ENCODE results near the gene EIF4B. TPM values are rescaled to one million over a fixed set of nuclear protein-coding genes. Genes with fewer than 3 reads are reported as not detected.
"Not testable (repeated sequence)": the region's sequence is repeated elsewhere in the genome, so short reads cannot be mapped to it uniquely, and the experiment has no call there.

Gene EIF4B
- total and polyA plus RNA-seq, 4 donors: 81.9 to 684 (median 220) TPM

GRCh38 chr12:53025250-53025649 is 19.0 kb downstream of the EIF4B start:
- ATAC-seq (ENCODE audit: insufficient read depth, low FRiP score): no peak
- WGBS, 2 donors: 85 to 86% methylated on average over 3 of the region's 3 CpGs
- H3K4me3 ChIP-seq: no peak overlapping the region
- H3K9ac ChIP-seq (ENCODE audit: insufficient read depth in 1 of 2, low read length in 2 of 2): no peak overlapping the region
- H3K27ac ChIP-seq (ENCODE audit: low read depth in 1 of 2, low read length in 1 of 2): no peak overlapping the region
- no peak for TF ChIP-seq CTCF (IDR thresholded peaks at IDR 0.05; ENCODE audit: control extremely low read depth, extremely low read depth)
- H3K9me3 ChIP-seq (ENCODE audit: control insufficient read depth in 4 of 4, insufficient read depth in 3 of 4, low read length in 3 of 4): no peaks in the 10 kb centered on the region
- H3K36me3 ChIP-seq (ENCODE audit: control insufficient read depth in 4 of 4, insufficient read depth in 4 of 4, low read length in 4 of 4): peaks cover 38 to 51% (median 41%) of the 10 kb centered on the region in 4 donors
- H3K4me1 ChIP-seq (ENCODE audit: control insufficient read depth in 5 of 5, insufficient read depth in 5 of 5, low read length in 5 of 5): no peaks in the 10 kb centered on the region
- no peaks in the 10 kb centered on the region for H3K27me3 ChIP-seq (ENCODE audit: control insufficient read depth in 3 of 3, insufficient read depth in 3 of 3, low read length in 2 of 3)
- DNase-seq: no peak

- not testable (repeated sequence) for H3K9me3 ChIP-seq (ENCODE audit: control insufficient read depth in 4 of 4, insufficient read depth in 3 of 4, low read length in 3 of 4); H3K9ac ChIP-seq (ENCODE audit: insufficient read depth in 1 of 2, low read length in 2 of 2); ATAC-seq (ENCODE audit: insufficient read depth, low FRiP score); H3K27ac ChIP-seq (ENCODE audit: low read depth in 1 of 2, low read length in 1 of 2); DNase-seq; H3K4me3 ChIP-seq; H3K4me1 ChIP-seq (ENCODE audit: control insufficient read depth in 5 of 5, insufficient read depth in 5 of 5, low read length in 5 of 5); H3K27me3 ChIP-seq (ENCODE audit: control insufficient read depth in 3 of 3, insufficient read depth in 3 of 3, low read length in 2 of 3)
- peaks cover 35 to 50% (median 41%) of the 10 kb centered on the region in 4 donors for H3K36me3 ChIP-seq (ENCODE audit: control insufficient read depth in 4 of 4, insufficient read depth in 4 of 4, low read length in 4 of 4)
- 89 to 91% methylated on average over 13 of the region's 13 CpGs for WGBS, 2 donors
Observed at GRCh38 chr12:53027014-53027413, 20.8 kb downstream of the EIF4B start.

- WGBS, 2 donors: 94 to 96% methylated on average over 3 of the region's 3 CpGs
- H3K4me1 ChIP-seq (ENCODE audit: control insufficient read depth in 5 of 5, insufficient read depth in 5 of 5, low read length in 5 of 5): no peaks in the 10 kb centered on the region
- H3K9ac ChIP-seq (ENCODE audit: insufficient read depth in 1 of 2, low read length in 2 of 2): no peak overlapping the region
- no peak overlapping the region for H3K4me3 ChIP-seq
- H3K27ac ChIP-seq (ENCODE audit: low read depth in 1 of 2, low read length in 1 of 2): no peak overlapping the region
- no peaks in the 10 kb centered on the region for H3K9me3 ChIP-seq (ENCODE audit: control insufficient read depth in 4 of 4, insufficient read depth in 3 of 4, low read length in 3 of 4)
- DNase-seq: no peak
- ATAC-seq (ENCODE audit: insufficient read depth, low FRiP score): no peak
- TF ChIP-seq CTCF (IDR thresholded peaks at IDR 0.05; ENCODE audit: control extremely low read depth, extremely low read depth): no peak
- peaks cover 34 to 56% (median 46%) of the 10 kb centered on the region in 4 donors for H3K36me3 ChIP-seq (ENCODE audit: control insufficient read depth in 4 of 4, insufficient read depth in 4 of 4, low read length in 4 of 4)
- no peaks in the 10 kb centered on the region for H3K27me3 ChIP-seq (ENCODE audit: control insufficient read depth in 3 of 3, insufficient read depth in 3 of 3, low read length in 2 of 3)
Observed at GRCh38 chr12:53031616-53032015, 25.4 kb downstream of the EIF4B start.

GRCh38 chr12:53033832-53034231 is 27.6 kb downstream of the EIF4B start:
- ATAC-seq (ENCODE audit: insufficient read depth, low FRiP score); H3K27ac ChIP-seq (ENCODE audit: low read depth in 1 of 2, low read length in 1 of 2); H3K27me3 ChIP-seq (ENCODE audit: control insufficient read depth in 3 of 3, insufficient read depth in 3 of 3, low read length in 2 of 3); DNase-seq; H3K4me3 ChIP-seq; H3K9ac ChIP-seq (ENCODE audit: insufficient read depth in 1 of 2, low read length in 2 of 2); H3K4me1 ChIP-seq (ENCODE audit: control insufficient read depth in 5 of 5, insufficient read depth in 5 of 5, low read length in 5 of 5); H3K9me3 ChIP-seq (ENCODE audit: control insufficient read depth in 4 of 4, insufficient read depth in 3 of 4, low read length in 3 of 4): not testable (repeated sequence)
- peaks cover 31 to 68% (median 48%) of the 10 kb centered on the region in 4 donors for H3K36me3 ChIP-seq (ENCODE audit: control insufficient read depth in 4 of 4, insufficient read depth in 4 of 4, low read length in 4 of 4)
- 52 to 77% methylated on average over 10 of the region's 10 CpGs for WGBS, 2 donors

Data from lung (tissue), 12 donors.